ENCODE results near the gene RNF113B. TPM values are rescaled to one million over a fixed set of nuclear protein-coding genes. Genes with fewer than 3 reads are reported as not detected.
A peak's percentile ranks its signal among the peaks of the same experiment; 100 is the strongest.

The RNF113B gene
- total and polyA plus RNA-seq, 7 donors, result not detected

DNA sequence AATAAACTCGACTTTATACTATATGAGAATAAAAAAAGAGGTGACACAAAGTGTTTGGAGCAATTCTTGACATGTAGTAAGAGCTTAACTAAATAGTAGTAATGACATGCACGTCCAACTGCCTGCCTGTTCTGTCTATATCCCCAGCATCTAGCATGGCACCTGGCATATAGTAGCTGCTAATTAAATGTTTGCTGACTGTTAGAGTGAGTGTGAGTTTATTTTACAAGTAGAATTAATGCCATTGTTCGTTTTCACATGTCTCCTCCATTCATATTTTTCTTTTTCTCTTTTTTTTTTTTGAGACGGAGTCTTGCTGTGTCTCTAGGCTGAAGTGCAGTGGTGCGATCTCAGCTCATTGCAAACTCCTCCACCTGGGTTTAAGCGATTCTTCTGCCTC lies 38.4 kb upstream of the RNF113B start:
- Histone ChIP-seq H3K36me3 (ENCODE audit: insufficient read depth in 1 of 2, low read depth in 1 of 2) (no peaks in the 10 kb centered on the region), H3K9me3 (no peaks in the 10 kb centered on the region), H3K27me3 (ENCODE audit: insufficient read depth in 3 of 3, low read length in 2 of 3) (no peaks in the 10 kb centered on the region), H3K4me3 (no peak overlapping the region), H3K4me1 (peaks cover 12% of the 10 kb centered on the region), H3K27ac (no peak overlapping the region)
- WGBS, 3 donors, result 94 to 96% (median 96%) methylated on average over 6 of the region's 6 CpGs
- TF ChIP-seq, protein P1, sequence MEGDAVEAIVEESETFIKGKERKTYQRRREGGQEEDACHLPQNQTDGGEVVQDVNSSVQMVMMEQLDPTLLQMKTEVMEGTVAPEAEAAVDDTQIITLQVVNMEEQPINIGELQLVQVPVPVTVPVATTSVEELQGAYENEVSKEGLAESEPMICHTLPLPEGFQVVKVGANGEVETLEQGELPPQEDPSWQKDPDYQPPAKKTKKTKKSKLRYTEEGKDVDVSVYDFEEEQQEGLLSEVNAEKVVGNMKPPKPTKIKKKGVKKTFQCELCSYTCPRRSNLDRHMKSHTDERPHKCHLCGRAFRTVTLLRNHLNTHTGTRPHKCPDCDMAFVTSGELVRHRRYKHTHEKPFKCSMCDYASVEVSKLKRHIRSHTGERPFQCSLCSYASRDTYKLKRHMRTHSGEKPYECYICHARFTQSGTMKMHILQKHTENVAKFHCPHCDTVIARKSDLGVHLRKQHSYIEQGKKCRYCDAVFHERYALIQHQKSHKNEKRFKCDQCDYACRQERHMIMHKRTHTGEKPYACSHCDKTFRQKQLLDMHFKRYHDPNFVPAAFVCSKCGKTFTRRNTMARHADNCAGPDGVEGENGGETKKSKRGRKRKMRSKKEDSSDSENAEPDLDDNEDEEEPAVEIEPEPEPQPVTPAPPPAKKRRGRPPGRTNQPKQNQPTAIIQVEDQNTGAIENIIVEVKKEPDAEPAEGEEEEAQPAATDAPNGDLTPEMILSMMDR (IDR thresholded peaks at IDR 0.05), result no peak
- intact Hi-C loops (cut with DNase I), result no loop called here
- DNase-seq (no peak), ATAC-seq (no peak)

DNA sequence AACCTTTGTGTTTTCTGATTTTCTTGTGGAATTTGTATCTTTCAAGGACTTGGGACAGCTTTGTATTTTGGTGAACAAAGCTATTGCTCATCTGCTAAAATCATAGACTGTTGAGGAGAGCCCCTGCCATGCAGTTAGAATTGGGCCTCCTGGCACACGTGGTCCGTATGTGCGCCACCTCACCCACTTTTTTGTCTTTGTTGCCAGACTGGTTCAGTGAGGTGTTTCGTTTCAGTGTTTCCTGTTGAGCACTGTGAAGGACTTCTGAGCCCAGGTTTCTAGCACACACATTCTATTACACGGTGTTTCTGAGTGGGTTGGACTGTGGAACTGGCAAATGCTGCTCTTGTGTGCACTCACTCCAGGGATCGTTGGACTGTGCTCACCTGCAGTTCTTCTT lies 37.6 kb upstream of the RNF113B start:
- no peak overlapping the region for H3K27ac ChIP-seq
- ATAC-seq, result no peak
- peaks cover 12% of the 10 kb centered on the region for H3K4me1 ChIP-seq
- H3K4me3 ChIP-seq, result no peak overlapping the region
- intact Hi-C loops (cut with DNase I), result no loop called here
- H3K36me3 ChIP-seq (ENCODE audit: insufficient read depth in 1 of 2, low read depth in 1 of 2), result no peaks in the 10 kb centered on the region
- no peaks in the 10 kb centered on the region for H3K27me3 ChIP-seq (ENCODE audit: insufficient read depth in 3 of 3, low read length in 2 of 3)
- WGBS, 3 donors, result 60 to 77% (median 66%) methylated on average over 6 of the region's 6 CpGs
- TF ChIP-seq, protein P1 (IDR thresholded peaks at IDR 0.05), result no peak
- DNase-seq, result no peak
- no peaks in the 10 kb centered on the region for H3K9me3 ChIP-seq

DNA sequence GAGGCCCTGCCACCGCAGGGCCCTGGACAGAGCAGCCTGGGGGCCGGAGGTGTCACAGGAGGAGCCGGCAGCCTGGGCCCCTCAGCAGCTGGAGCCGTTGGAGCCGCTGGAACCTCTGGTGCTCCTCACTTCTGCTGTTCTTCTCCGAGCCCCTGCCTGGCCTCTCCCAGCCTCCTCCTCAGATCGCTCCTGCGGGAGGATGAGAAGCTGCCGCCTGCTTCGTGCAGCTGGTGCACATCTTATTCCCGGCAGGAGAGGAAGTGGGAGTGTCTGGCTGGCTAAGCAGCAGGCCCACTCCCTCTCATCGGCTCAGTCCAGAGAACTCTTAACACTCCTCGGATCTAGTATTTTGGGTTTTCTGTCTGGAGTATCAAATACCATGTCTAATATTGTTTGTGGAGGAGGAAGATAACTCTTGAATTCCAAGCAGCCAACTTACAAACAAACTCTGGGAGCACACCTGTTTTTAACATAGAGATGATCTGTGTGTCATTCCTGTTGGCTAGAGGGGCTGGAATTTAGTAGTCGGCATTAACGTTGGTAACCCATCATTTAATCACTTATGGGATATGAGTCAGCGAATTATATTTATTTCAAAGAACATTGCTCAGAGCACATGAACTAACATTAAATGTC lies 37.1 kb upstream of the RNF113B start:
- Histone ChIP-seq H3K9me3 (no peaks in the 10 kb centered on the region), H3K4me1 (peaks cover 12% of the 10 kb centered on the region)
- peak in 1 of 2 donors; percentile 50 for DNase-seq

DNA sequence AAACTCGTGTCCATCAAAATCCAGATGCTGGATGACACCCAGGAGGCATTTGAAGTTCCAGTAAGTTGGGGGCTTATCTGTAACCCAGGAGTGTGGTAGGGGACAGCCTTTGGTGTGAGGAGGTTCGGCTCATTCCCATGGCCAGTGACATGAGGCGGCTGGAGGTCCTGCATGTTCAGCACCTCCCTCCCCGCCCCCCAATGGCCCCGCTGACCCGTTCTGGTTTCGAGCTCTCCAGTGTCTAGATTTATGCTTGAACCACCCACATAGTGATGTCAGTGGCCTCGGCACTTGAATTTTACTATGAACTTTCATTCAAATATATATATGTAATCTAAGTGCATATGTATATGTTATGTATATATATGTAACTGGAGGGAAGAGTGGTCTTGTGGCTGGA lies 36.3 kb upstream of the RNF113B start:
- Histone ChIP-seq H3K36me3 (ENCODE audit: insufficient read depth in 1 of 2, low read depth in 1 of 2) (no peaks in the 10 kb centered on the region), H3K9me3 (no peaks in the 10 kb centered on the region), H3K27me3 (ENCODE audit: insufficient read depth in 3 of 3, low read length in 2 of 3) (peaks cover 0 to 3% (median 0%) of the 10 kb centered on the region in 3 donors), H3K27ac (no peak overlapping the region), H3K4me1 (peaks cover 12% of the 10 kb centered on the region), H3K4me3 (no peak overlapping the region)
- DNase-seq (no peak), ATAC-seq (no peak)
- TF ChIP-seq, protein P1 (IDR thresholded peaks at IDR 0.05), result no peak
- 81 to 88% (median 86%) methylated on average over 8 of the region's 8 CpGs for WGBS, 3 donors
- intact Hi-C loops (cut with DNase I), result no loop called here

More for the DNA sequence above, 37.1 kb upstream of the RNF113B start:
- no peak overlapping the region for H3K4me3 ChIP-seq
- no peaks in the 10 kb centered on the region for H3K36me3 ChIP-seq (ENCODE audit: insufficient read depth in 1 of 2, low read depth in 1 of 2)
- TF ChIP-seq, protein P1 (IDR thresholded peaks at IDR 0.05), result no peak
- no peaks in the 10 kb centered on the region for H3K27me3 ChIP-seq (ENCODE audit: insufficient read depth in 3 of 3, low read length in 2 of 3)
- 35 to 46% (median 36%) methylated on average over 15 to 16 of the region's 16 CpGs for WGBS, 3 donors
- intact Hi-C loops (cut with DNase I), result no loop called here
- no peak overlapping the region for H3K27ac ChIP-seq
- ATAC-seq, result peak in 2 of 4 donors; percentile 28 to 53

DNA sequence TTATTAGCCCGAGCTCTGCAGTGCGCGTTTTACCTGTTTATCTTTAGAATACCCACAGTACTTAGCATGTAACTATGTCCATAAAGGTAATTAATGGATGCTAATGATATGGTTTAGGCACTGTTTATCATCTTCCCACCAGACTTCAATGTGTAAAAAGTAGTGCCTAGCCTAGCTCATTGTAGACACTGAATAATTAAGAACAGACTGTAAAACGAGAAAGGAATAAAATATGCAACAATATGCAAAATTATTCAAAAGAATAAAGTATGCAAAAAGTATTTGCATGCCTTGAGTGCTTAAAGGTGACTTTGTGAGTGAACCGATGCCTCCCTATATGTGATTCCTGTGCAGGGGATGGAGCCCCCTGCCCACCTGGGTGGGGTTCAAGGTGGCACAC lies 35.7 kb upstream of the RNF113B start:
- intact Hi-C loops (cut with DNase I), result no loop called here
- Histone ChIP-seq H3K36me3 (ENCODE audit: insufficient read depth in 1 of 2, low read depth in 1 of 2) (no peaks in the 10 kb centered on the region), H3K4me3 (no peak overlapping the region), H3K27ac (no peak overlapping the region), H3K4me1 (peaks cover 12% of the 10 kb centered on the region), H3K9me3 (no peaks in the 10 kb centered on the region), H3K27me3 (ENCODE audit: insufficient read depth in 3 of 3, low read length in 2 of 3) (peaks cover 0 to 3% (median 0%) of the 10 kb centered on the region in 3 donors)
- TF ChIP-seq, protein P1 (IDR thresholded peaks at IDR 0.05), result no peak
- WGBS, 3 donors, result 96% methylated on average over 5 of the region's 5 CpGs
- no peak for DNase-seq
- ATAC-seq, result no peak

Data from psoas muscle (tissue), 8 donors.